ENCODE results near the gene ZNF212.

The ZNF212 gene

GRCh38 chr7:149216402-149216801, 23.0 kb upstream of the ZNF212 start:
- Histone ChIP-seq H3K27me3 (replicated peaks) (no peaks in the 10 kb centered on the region), H3K4me3 (ENCODE audit: low read depth, low read length) (no peak overlapping the region), H3K36me3 (replicated peaks) (peaks cover 67% of the 10 kb centered on the region), H3K27ac (no peak overlapping the region)
- TF ChIP-seq CTCF (IDR thresholded peaks at IDR 0.05; ENCODE audit: low read depth, low read length, missing control alignments), result no peak
- no peak for DNase-seq
- in situ Hi-C loops (cut with HindIII; ENCODE audit: low pct_ligation_motif_present, low sequenced_read_pairs), result no loop called here

GRCh38 chr7:149217570-149217969, 21.9 kb upstream of the ZNF212 start:
- Histone ChIP-seq H3K36me3 (replicated peaks) (peaks cover 63% of the 10 kb centered on the region), H3K27me3 (replicated peaks) (no peaks in the 10 kb centered on the region), H3K27ac (no peak overlapping the region), H3K4me3 (ENCODE audit: low read depth, low read length) (no peak overlapping the region)
- no peak for DNase-seq
- in situ Hi-C loops (cut with HindIII; ENCODE audit: low pct_ligation_motif_present, low sequenced_read_pairs), result no loop called here
- TF ChIP-seq CTCF (IDR thresholded peaks at IDR 0.05; ENCODE audit: low read depth, low read length, missing control alignments), result no peak

GRCh38 chr7:149218469-149219420, 20.7 kb upstream of the ZNF212 start:
- Histone ChIP-seq H3K36me3 (replicated peaks) (peaks cover 58% of the 10 kb centered on the region), H3K27ac (no peak overlapping the region)
- no peak for TF ChIP-seq CTCF (IDR thresholded peaks at IDR 0.05; ENCODE audit: low read depth, low read length, missing control alignments)

GRCh38 chr7:149220534-149220933, 18.9 kb upstream of the ZNF212 start:
- H3K36me3 ChIP-seq (replicated peaks), result peaks cover 57% of the 10 kb centered on the region
- TF ChIP-seq CTCF (IDR thresholded peaks at IDR 0.05; ENCODE audit: low read depth, low read length, missing control alignments), result no peak
- DNase-seq, result no peak
- H3K4me3 ChIP-seq (ENCODE audit: low read depth, low read length), result no peak overlapping the region
- H3K27ac ChIP-seq, result no peak overlapping the region
- H3K27me3 ChIP-seq (replicated peaks), result no peaks in the 10 kb centered on the region
- in situ Hi-C loops (cut with HindIII; ENCODE audit: low pct_ligation_motif_present, low sequenced_read_pairs), result no loop called here

More at GRCh38 chr7:149218469-149219420, 20.7 kb upstream of the ZNF212 start:
- in situ Hi-C loops (cut with HindIII; ENCODE audit: low pct_ligation_motif_present, low sequenced_read_pairs), result no loop called here
- no peak for DNase-seq
- Histone ChIP-seq H3K4me3 (ENCODE audit: low read depth, low read length) (no peak overlapping the region), H3K27me3 (replicated peaks) (no peaks in the 10 kb centered on the region)

GRCh38 chr7:149223176-149223575, 16.3 kb upstream of the ZNF212 start:
- Histone ChIP-seq H3K4me3 (ENCODE audit: low read depth, low read length) (no peak overlapping the region), H3K27ac (no peak overlapping the region), H3K27me3 (replicated peaks) (no peaks in the 10 kb centered on the region), H3K36me3 (replicated peaks) (peaks cover 44% of the 10 kb centered on the region)
- in situ Hi-C loops (cut with HindIII; ENCODE audit: low pct_ligation_motif_present, low sequenced_read_pairs), result no loop called here
- DNase-seq, result no peak
- no peak for TF ChIP-seq CTCF (IDR thresholded peaks at IDR 0.05; ENCODE audit: low read depth, low read length, missing control alignments)

All from brain microvascular endothelial cell (primary cell).